ENCODE data around the gene EMILIN3.

The EMILIN3 gene

DNA sequence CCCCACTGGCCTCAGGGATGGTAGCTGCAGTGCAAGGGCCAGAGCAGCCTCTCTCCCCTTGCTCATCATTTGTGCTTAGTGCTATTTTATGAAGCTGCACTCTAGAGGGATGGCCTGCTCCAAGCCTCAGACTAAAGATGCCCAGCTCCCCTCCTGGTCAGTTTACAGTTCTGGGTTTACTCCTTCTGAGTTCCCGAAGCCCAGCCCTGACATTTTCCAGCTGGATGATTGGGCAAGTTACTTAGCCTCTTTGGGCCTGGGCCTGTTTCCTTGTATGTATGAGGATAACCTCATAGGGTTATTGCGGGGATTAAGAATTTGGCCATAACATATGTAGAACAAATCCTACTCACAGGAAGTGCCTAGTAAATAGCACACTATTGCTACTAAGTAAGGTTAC lies 31.8 kb upstream of the EMILIN3 start:
- no peak for TF ChIP-seq POLR2A (IDR thresholded peaks at IDR 0.05; ENCODE audit: low read depth, low read length)
- DNase-seq (ENCODE audit: insufficient read length, low spot score) = no peak
- no peak for FAIRE-seq

DNA sequence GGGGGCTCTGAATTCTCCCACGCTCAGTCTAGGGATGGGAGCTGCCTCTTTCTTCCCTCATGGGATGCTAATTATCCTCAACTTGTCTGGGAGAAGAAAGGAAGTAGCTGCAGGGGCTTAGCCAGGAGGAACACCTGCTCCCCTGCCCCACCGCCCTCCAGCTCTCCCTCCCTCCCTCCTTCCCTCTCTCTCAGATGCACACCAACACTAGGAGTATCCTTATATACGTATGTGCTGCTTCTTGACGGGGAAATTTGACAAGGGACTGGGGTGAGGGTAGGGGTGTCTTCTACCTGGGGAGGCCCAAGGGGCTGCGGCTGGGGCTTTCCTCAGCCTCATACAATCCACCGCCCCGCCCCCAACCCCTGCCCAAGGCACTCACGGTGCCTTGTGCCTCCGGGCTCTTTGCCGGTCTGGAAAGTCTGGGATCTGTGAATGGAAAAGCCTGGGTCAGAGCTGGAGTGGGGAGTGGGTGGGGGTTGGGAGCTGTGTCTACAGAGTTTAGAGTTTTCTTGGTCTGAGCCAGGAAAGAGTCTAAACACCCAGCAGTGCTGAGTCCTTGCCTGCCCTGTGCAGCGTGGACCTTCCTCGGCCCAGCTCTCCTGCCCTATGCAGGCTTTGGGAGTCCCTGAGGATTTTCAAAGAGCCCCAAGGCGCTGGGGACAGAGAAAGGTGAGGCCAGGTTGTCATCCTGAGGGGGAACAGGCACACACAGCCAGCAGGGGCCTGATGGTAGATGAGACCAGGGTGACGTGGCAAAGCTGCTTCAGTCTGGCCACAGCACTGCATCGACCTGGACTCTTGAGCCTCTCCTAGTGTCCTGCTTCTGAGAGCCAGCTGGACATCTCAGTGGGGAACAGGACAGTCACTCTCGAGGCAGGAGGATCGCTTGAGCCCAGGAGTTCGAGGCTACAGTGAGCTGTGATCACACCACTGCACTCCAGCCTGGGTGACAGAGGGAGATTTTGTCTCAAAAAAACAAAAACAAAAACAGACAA lies 29.3 kb upstream of the EMILIN3 start:
- no peak for FAIRE-seq
- DNase-seq (ENCODE audit: insufficient read length, low spot score) = no peak
- no peak for TF ChIP-seq POLR2A (IDR thresholded peaks at IDR 0.05; ENCODE audit: low read depth, low read length)

DNA sequence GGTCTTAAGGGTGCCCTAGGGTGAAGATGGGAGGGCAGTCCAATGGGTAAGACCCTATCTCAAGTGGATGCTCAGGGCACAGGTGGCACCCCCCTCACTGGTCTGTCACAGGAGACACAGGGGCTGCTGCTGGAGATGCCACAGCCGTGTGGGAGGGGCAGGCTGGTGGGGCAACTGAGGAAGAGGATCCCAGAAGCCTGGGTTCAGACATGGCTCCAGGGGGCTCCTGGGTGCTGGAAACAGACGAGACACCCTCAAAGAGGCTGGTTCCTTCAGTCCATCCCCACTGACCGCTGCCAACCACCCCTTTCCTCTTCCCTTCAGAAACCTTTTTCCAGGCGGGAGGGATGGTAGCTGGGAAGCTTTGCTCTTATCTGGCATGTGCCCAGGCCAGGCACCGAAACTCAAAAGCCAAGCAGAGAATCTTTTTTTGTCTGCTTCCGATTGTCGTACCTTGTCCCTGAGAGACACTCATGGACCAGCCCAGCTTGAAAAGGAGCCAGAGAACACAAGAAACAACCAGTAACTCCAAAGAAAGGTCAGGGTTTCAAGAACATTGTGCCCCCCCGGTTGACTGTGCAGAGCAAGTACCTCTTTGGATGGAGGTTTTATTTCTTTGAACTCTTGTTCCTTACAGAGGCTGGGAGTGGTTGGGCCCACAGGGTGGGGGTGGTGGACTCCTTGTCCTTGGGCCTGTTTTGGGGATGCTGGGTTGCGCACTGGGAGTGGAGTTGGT lies 28.5 kb upstream of the EMILIN3 start:
- no peak for TF ChIP-seq POLR2A (IDR thresholded peaks at IDR 0.05; ENCODE audit: low read depth, low read length)
- no peak for DNase-seq (ENCODE audit: insufficient read length, low spot score)
- FAIRE-seq = no peak

DNA sequence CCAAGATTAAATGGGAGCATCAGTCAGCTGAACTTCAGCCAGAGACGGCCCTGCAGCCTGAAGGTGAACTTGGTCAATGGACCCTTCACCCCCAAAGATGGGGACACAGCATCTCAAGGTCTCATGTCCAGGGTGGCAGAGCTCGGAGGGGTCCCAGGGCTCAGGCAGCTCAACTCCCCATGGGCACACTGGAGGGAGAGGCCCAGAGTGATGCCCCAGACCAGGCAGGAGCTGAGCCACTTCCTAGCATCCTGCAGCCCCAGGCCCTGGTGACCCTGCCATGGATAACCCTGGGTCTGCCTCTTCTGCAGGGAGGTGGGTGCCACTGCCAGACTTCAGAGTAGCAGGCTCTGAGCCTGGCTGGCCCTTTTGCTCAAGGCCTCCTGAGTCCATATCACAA lies 27.5 kb upstream of the EMILIN3 start:
- DNase-seq (ENCODE audit: insufficient read length, low spot score) (no peak), FAIRE-seq (no peak)
- no peak for TF ChIP-seq POLR2A (IDR thresholded peaks at IDR 0.05; ENCODE audit: low read depth, low read length)

DNA sequence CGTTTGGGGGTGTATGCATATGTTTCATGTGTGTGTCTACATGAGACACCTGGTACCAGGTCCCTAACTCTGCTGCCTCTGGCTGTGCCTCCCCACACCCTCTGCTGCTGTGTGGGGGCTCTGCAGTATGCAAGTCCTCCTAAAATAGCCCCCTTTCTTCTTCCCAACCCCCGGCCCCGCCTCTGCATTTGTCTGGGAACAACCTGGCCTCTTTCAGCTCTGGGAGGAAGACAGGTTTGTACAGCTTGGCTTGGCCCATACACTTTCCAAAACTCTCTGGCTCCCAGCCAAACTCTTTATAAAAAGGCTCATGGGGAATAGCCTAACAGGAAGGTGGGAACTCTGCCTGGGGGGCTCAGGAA lies 27.1 kb upstream of the EMILIN3 start:
- FAIRE-seq (no peak), DNase-seq (ENCODE audit: insufficient read length, low spot score) (no peak)
- TF ChIP-seq POLR2A (IDR thresholded peaks at IDR 0.05; ENCODE audit: low read depth, low read length) = no peak

DNA sequence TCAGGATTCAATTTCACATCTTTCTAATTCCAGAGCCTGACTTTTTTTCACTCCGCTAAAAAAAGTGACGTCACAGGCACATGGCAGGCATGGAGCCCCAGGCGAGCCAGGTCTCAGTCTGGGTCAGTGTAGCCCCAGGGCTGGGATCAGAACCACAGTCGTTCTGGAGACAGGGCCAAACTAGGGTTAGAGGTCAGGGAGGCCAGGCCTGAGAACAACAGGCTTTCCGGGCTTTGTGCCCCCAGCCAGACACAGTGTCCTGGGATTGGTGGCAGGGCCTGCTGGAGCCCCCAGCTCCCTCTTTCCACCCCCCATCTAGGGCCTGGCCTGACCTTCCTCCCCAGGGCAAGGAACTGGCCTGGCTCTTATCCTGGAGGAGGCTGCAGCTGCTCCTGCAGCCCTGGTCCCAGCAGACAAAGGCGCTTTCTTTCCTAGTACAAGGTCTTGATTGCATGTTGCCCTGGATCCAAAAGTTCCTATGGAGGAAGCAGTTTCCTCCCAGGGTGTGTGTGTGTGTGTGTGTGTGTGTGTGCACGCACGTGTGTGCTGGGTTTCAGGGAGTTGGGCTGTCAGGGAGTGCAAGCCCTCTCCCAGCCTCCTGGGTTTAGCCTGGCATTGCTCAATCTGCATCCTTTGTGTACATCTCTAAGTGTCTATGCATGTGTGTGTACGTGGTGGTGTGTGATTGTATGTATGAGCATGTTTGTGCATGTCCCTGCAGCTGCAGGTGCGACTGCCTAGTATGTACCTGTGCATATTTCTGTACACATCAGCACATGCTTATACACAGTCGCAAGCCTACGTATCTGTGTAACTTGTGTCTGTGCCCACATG lies 26.5 kb upstream of the EMILIN3 start:
- DNase-seq (ENCODE audit: insufficient read length, low spot score) (no peak), FAIRE-seq (no peak)
- TF ChIP-seq POLR2A (IDR thresholded peaks at IDR 0.05; ENCODE audit: low read depth, low read length) = no peak

DNA sequence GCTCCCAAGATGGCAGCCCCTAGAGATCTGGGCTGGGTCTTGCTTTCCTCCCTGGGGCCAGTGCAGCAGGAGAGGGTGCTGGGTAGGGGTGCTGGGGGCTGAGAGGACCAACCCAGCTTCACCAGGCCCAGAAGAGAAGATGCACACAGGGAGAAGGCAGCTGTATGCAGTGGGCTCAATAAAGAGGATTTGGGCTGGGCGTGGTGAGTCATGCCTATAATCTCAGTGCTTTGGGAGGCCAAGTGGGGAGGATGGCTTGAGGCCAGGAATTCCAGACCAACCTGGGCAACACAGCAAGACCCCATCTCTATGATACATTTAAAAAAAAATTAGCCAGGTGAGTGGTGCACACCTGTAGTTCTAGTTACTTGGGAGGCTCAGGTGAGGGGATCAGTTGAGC lies 25.7 kb upstream of the EMILIN3 start:
- FAIRE-seq = no peak

DNA sequence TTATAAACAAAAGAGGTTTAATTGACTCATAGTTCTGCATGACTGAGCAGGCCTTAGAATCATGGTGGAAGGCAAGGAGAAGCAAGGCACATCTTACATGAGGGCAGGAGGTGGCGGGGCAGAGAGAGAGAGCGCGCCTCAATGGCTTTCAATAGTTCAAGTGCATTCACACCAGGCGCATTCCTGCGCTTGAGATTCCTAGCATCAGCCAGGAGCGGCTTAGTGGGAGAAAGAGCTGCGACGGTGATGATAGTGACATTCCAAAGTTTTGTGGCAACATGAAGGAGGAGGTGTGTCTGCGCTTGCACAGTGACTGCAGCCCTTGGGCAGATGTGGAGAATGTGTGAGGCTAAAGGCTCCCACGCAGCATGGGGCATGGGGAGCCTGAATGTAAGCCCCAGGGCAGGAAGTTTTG lies 25.0 kb upstream of the EMILIN3 start:
- no peak for TF ChIP-seq POLR2A (IDR thresholded peaks at IDR 0.05; ENCODE audit: low read depth, low read length)
- FAIRE-seq (no peak), DNase-seq (ENCODE audit: insufficient read length, low spot score) (no peak)

More for the DNA sequence above, 25.7 kb upstream of the EMILIN3 start:
- TF ChIP-seq POLR2A (IDR thresholded peaks at IDR 0.05; ENCODE audit: low read depth, low read length) = no peak
- no peak for DNase-seq (ENCODE audit: insufficient read length, low spot score)

DNA sequence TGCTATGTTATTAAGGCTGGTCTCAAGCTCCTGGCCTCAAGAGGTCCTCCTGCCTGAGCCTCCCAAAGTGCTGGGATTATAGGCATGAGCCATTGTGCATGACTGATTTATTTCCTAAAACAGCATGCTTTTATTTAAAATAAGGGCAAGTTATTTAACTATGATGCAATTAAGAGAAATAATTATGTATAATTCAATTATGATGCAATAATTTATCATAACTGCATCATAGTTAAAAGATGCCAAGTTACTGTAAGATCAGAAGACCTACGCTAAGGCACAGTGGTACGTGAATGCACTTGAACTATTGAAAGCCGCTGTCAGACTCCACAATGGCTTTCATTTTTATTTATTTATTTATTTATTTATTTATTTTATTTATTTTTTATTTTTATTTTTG lies 24.3 kb upstream of the EMILIN3 start:
- FAIRE-seq (no peak), DNase-seq (ENCODE audit: insufficient read length, low spot score) (no peak)
- TF ChIP-seq POLR2A (IDR thresholded peaks at IDR 0.05; ENCODE audit: low read depth, low read length) = no peak

DNA sequence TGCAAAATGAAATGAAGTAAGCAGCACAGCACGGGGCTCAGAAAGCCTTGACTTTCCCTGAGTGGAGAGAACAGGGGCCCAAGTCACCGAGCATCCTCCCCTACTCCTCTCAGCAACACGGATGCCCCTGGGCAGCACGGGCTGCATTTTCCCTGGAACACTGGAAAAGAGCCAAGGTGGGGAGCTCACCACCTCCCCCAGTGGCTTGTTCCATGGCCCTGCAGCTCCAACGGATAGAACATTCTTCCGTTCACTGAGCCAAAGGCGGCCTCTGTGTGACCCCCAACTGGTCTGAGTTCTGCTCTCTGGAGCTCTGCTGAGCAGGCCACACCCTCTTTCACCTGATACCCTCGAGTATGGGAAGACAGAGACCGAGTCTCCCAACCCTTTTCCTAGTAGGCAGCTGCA lies 20.8 kb upstream of the EMILIN3 start:
- no peak for TF ChIP-seq POLR2A (IDR thresholded peaks at IDR 0.05; ENCODE audit: low read depth, low read length)
- FAIRE-seq (no peak), DNase-seq (ENCODE audit: insufficient read length, low spot score) (no peak)

DNA sequence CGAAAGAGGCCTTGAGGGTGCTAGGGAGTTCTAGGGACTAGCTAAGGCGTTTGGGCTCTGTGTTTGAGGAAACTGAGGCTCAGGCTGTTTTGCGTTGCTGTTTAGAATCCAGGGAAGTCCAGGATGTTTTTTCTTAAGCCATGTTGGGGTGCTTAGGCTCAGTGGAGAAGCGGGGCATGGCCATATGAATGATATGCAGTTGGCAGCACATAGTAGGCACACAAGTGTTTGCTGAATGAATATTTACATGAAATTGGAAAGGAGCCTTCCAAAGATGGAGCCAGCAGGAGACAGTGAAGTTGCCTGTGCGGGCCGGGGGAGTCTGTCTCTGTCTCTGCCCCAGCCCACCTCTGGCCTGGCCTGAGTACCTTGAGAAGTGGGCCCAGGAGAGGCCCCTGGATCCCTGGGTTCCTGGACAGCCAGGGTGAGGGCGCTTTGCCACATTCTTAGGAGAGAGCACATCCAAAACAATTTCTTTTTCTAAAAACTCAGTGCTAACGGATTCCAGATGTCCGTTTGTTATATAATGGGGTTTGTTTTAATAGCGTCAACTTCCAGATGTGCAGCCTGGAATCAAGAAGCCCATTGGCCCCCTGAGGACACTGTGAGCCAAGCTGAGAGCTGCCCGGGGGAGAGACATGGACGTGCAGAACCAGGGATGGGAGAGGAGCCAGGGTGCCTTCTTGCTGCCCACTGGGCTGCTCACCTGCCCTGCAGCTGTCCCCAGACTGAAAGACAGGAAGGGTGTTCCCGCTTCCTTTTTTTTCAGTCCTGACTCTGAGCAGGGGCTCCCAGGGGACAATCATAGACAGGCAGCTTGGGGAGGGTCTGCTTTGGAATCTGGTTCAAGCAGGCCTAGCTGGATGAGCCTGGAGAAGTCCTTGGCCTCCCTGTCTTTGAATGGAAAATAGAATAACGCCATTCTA lies 20.1 kb upstream of the EMILIN3 start:
- FAIRE-seq = no peak
- no peak for DNase-seq (ENCODE audit: insufficient read length, low spot score)
- TF ChIP-seq POLR2A (IDR thresholded peaks at IDR 0.05; ENCODE audit: low read depth, low read length) = no peak

DNA sequence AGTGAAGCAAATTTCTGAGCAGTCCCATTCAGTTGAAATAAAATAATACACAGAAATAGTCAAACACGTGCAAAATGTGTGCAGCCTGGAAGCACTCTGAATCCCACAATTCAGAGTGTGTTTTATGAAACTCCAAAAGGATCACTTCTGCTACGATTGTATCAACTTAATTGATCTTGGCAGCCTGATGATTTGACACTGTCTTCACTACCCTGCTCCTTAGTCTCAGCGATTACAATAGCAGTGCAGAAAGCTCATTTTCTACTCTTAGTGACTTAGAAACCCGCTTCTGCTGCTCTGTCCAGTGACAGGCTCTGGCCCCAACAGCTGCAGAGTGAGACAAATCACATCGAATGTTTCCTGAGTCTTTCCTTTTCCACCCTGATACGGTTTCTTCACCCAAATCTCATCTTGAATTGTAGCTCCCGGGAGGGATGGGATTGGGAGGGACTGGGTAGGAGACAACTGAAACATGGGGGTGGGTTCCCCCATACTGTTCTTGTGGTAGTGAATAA lies 16.2 kb upstream of the EMILIN3 start:
- TF ChIP-seq POLR2A (IDR thresholded peaks at IDR 0.05; ENCODE audit: low read depth, low read length) = no peak
- DNase-seq (ENCODE audit: insufficient read length, low spot score) (no peak), FAIRE-seq (no peak)
